Measurements from ENCODE around the gene FTSJ3.
"Not testable (repeated sequence)": the region's sequence is repeated elsewhere in the genome, so short reads cannot be mapped to it uniquely, and the experiment has no call there.

Gene FTSJ3

GRCh38 chr17:63826468-63827001 lies 928 bp downstream of the FTSJ3 start:
- no peak for DNase-seq

- DNase-seq: no peak
Observed at GRCh38 chr17:63824362-63824761, 3.1 kb downstream of the FTSJ3 start.

- no peak for DNase-seq
Observed at GRCh38 chr17:63823659-63824331, 3.7 kb downstream of the FTSJ3 start.

- DNase-seq: no peak
Observed at GRCh38 chr17:63822537-63822936, 4.9 kb downstream of the FTSJ3 start.

- DNase-seq: no peak
Observed at GRCh38 chr17:63821804-63822203, 5.7 kb downstream of the FTSJ3 start.

GRCh38 chr17:63820963-63821561 lies 6.4 kb downstream of the FTSJ3 start:
- DNase-seq: no peak

GRCh38 chr17:63819585-63820537 lies 7.6 kb downstream of the FTSJ3 start:
- DNase-seq: no peak

GRCh38 chr17:63819131-63819530 lies 8.3 kb downstream of the FTSJ3 start:
- no peak for DNase-seq

GRCh38 chr17:63817736-63818385 lies 9.6 kb downstream of the FTSJ3 start:
- DNase-seq: no peak

- no peak for DNase-seq
Observed at GRCh38 chr17:63816669-63817068, 10.8 kb downstream of the FTSJ3 start.

GRCh38 chr17:63816123-63816522 lies 11.3 kb downstream of the FTSJ3 start:
- no peak for DNase-seq

GRCh38 chr17:63809970-63810369 lies 17.5 kb downstream of the FTSJ3 start:
- DNase-seq: no peak

- DNase-seq: no peak
Observed at GRCh38 chr17:63805591-63805990, 21.9 kb downstream of the FTSJ3 start.

- DNase-seq: no peak
Observed at GRCh38 chr17:63804328-63804727, 23.1 kb downstream of the FTSJ3 start.

- no peak for DNase-seq
Observed at GRCh38 chr17:63800783-63801182, 26.7 kb downstream of the FTSJ3 start.

GRCh38 chr17:63798572-63799106 lies 28.8 kb downstream of the FTSJ3 start:
- no peak for DNase-seq

GRCh38 chr17:63796375-63796774 lies 31.1 kb downstream of the FTSJ3 start:
- DNase-seq: not testable (repeated sequence)

- no peak for DNase-seq
Observed at GRCh38 chr17:63792055-63792729, 35.3 kb downstream of the FTSJ3 start.

GRCh38 chr17:63790057-63790456 lies 37.4 kb downstream of the FTSJ3 start:
- DNase-seq: no peak

GRCh38 chr17:63786971-63787711 lies 40.3 kb downstream of the FTSJ3 start:
- no peak for DNase-seq

- DNase-seq: no peak
Observed at GRCh38 chr17:63786117-63786516, 41.3 kb downstream of the FTSJ3 start.
